ENCODE results near the gene CIDEB.

DNA sequence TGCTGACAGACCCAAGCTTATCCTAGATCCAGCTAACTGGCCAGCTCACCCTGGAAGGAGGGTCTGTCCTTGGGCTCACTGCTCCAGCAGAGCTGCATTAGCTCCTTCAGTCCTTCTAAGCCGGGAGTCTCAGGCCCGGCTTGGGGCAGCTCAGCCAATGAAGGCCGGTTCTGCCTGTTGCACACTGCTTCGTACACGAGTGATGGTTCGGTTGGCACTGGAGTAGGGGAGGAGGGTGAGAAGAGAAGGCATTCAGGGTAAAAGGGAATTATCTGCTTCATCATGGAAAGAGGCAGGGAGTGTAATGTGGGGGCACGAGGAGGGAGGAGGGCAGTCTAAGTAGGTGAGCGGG, 30.0 kb upstream of the CIDEB start:
- TF ChIP-seq, protein P1, sequence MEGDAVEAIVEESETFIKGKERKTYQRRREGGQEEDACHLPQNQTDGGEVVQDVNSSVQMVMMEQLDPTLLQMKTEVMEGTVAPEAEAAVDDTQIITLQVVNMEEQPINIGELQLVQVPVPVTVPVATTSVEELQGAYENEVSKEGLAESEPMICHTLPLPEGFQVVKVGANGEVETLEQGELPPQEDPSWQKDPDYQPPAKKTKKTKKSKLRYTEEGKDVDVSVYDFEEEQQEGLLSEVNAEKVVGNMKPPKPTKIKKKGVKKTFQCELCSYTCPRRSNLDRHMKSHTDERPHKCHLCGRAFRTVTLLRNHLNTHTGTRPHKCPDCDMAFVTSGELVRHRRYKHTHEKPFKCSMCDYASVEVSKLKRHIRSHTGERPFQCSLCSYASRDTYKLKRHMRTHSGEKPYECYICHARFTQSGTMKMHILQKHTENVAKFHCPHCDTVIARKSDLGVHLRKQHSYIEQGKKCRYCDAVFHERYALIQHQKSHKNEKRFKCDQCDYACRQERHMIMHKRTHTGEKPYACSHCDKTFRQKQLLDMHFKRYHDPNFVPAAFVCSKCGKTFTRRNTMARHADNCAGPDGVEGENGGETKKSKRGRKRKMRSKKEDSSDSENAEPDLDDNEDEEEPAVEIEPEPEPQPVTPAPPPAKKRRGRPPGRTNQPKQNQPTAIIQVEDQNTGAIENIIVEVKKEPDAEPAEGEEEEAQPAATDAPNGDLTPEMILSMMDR (IDR thresholded peaks at IDR 0.05) = no peak
- no peak for TF ChIP-seq POLR2A (IDR thresholded peaks at IDR 0.05)

All from Peyer's patch (tissue), 4 donors.